ENCODE measurements around the gene DACT2.

The DACT2 gene

DNA sequence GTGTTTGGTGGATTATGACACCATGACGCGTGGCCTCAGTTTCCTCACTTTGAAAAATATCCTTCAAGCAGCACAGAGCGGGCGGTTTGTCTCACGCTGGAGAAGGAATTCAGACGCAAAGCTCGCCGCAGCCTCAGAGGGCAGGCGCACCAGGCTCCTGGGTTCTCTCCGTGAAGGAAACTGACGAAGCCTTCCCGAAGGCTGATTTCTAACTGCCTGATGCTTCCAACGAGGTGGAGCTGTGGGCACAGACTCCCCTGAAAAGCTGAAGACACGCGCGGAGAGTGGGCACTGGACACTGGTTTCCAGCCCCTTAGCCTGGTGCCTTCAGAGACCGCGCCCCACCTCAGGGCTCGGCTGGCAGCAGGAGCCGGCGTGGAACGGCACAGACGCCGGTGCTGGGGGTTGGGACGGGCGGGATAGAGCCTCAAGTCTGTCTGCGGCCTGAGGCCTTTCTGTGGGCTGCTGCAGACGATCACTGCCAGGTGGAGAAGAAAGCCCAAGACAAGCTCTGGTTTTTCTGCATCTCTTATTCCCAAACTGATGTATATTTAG is 56.1 kb downstream of the DACT2 start:
- no peak for FAIRE-seq

DNA sequence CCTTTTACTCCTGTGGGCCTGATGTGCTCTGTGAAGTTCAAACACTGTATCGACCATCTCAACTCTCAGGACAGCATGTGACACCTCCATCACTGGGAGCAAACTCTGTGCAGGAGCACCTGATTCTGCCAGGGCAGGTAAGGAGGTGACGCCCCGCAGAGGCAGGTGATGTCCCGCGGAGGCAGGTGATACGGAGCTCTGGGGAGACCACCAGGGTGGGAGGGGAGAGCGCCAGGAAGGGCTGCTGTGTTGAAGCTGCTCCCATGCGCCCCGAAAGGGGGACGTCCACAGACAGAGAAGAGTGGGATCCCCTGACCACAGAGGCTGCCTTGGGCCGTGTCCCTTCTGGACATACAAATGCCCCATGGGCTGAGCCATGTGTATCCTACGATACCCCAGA is 58.3 kb downstream of the DACT2 start:
- no peak for FAIRE-seq

DNA sequence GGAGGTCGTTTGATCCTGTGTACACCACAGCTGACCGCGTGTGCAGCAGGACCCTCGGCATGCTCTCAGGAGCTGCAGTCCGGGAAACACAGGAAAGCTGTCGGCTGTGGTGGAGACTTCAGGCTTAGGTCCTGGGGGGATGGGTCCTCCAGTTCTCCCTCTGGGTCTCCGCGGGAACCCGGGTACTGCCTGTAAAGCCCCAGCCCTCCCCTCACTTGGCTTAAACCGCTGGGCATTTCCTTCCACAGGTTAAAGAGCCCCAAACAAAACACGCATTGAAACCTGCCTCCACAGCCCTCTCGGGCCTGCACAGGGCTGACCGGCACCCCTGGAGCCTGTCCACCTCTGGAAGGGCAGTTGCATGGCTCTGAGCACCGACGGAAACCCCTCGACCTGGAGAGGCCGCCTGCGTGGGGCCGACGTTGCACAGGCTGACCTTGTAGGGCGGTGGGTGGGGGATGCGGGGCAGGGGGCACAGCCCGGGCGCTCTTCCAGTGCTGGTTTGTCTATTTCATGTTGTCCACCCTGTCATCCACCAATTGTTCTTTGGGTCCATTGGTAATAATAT is 59.1 kb downstream of the DACT2 start:
- no peak for FAIRE-seq

DNA sequence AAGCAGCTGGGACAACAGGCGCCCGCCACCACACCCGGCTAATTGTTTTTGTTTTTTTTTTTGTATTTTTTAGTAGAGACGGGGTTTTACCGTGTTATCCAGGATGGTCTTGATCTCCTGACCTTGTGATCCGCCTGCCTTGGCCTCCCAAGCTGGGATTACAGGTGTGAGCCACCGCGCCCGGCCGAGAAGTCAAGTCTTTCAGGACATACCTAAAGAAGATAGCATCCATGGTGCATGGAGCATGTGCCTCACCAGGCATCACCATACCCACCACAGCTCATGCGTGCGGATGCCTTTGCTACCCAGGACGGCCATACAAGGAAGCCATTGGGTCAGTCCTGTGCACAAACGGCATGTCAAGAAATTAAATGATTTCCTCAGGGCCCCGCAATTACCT is 60.8 kb downstream of the DACT2 start:
- FAIRE-seq: no peak

DNA sequence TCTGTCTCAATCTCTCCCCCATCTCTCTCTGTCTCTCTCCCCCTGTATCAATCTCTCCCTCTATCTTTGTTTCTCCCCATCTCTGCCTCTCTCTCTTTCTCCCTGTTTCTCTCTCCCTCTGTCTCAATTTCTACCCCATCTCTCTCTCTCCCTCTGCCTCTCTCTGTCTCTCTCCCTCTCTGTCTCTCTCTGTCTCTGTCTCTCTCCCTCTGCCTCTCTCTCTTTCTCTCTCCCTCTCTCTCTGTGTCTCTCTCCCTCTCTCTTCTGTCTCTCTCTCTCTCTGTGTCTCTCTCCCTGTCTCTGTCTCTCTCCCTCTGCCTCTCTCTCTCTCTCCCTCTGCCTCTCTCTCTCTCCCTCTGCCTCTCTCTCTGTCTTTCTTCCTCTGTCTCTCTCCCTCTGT is 62.6 kb downstream of the DACT2 start:
- no peak for FAIRE-seq

All from colon (tissue), 2 donors.